Liver (tissue), 9 donors: Measurements from ENCODE around the gene MAP3K5. TPM values are rescaled to one million over a fixed set of nuclear protein-coding genes. Genes with fewer than 3 reads are reported as not detected.

ENCODE experiments used
- DNase-seq: peaks from one replicate; pipeline ENCODE4 v3.0.0-alpha.2; 2017; ENCODE audit warnings: low spot score
- H3K27ac ChIP-seq, 2 donors: one replicate each; pipeline ENCODE4 v1.7.0; 2013; ENCODE audit warnings: inconsistent platforms in 2 of 2, low read length in 2 of 2, control low read depth in 1 of 2, low read depth in 1 of 2, mild to moderate bottlenecking in 1 of 2
- H3K27me3 ChIP-seq, 4 donors: one replicate each; pipeline versions ENCODE4 v1.6.1 to v1.7.0; 2013; ENCODE audit warnings: low read length in 3 of 4, inconsistent platforms in 1 of 4, mild to moderate bottlenecking in 1 of 4, moderate library complexity in 1 of 4; ENCODE audit not compliant: control insufficient read depth in 4 of 4, insufficient read depth in 4 of 4
- H3K36me3 ChIP-seq, 4 donors: one replicate each; pipeline versions ENCODE4 v1.6.1 to v1.7.0; 2013; ENCODE audit warnings: low read length in 3 of 4, mild to moderate bottlenecking in 3 of 4, low read depth in 1 of 4, moderate library complexity in 1 of 4; ENCODE audit not compliant: control insufficient read depth in 4 of 4, insufficient read depth in 3 of 4
- H3K4me1 ChIP-seq, 4 donors: one replicate each; pipeline versions ENCODE4 v1.6.1 to v1.7.0; 2013; ENCODE audit warnings: low read length in 3 of 4, mild to moderate bottlenecking in 3 of 4, moderate library complexity in 1 of 4; ENCODE audit not compliant: control insufficient read depth in 4 of 4, insufficient read depth in 4 of 4
- H3K4me3 ChIP-seq, 3 donors: one replicate each; pipeline versions ENCODE4 v1.6.1 to v1.7.0; 2013; ENCODE audit warnings: low read length in 3 of 3, control low read depth in 1 of 3, low read depth in 1 of 3, mild to moderate bottlenecking in 1 of 3
- H3K9ac ChIP-seq, 2 donors: one replicate each; pipeline ENCODE4 v1.7.0; 2013; ENCODE audit warnings: low read length in 2 of 2, mild to moderate bottlenecking in 2 of 2, moderate library complexity in 2 of 2, control low read depth in 1 of 2, low read depth in 1 of 2
- H3K9me3 ChIP-seq, 4 donors: one replicate each; pipeline versions ENCODE4 v1.6.1 to v1.7.0; 2013; ENCODE audit warnings: low read length in 3 of 4; ENCODE audit not compliant: control insufficient read depth in 4 of 4
- EGR1 ChIP-seq, 2 donors: IDR thresholded peaks; 2 replicates each; pipeline ENCODE4 v1.6.1; 2016 to 2018; ENCODE audit warnings: antibody characterized with exemption in 2 of 2, low read depth in 2 of 2
- FOXA1 ChIP-seq: IDR thresholded peaks from 2 replicates; pipeline ENCODE4 v1.6.1; 2016; ENCODE audit warnings: antibody characterized with exemption
- FOXA2 ChIP-seq: IDR thresholded peaks from 2 replicates; pipeline ENCODE4 v1.6.1; 2016; ENCODE audit warnings: antibody characterized with exemption
- GABPA ChIP-seq, 2 donors: IDR thresholded peaks in 1 of 2; conservative IDR thresholded peaks in 1 of 2; 2 replicates each; pipeline ENCODE4 v1.6.1; 2016; ENCODE audit warnings: antibody characterized with exemption in 2 of 2, mild to moderate bottlenecking in 1 of 2, moderate library complexity in 1 of 2
- HNF4A ChIP-seq, 2 donors: conservative IDR thresholded peaks; 2 replicates each; pipeline ENCODE4 v1.6.1; 2016; ENCODE audit warnings: antibody characterized with exemption in 2 of 2, mild to moderate bottlenecking in 2 of 2
- JUND ChIP-seq, 2 donors: IDR thresholded peaks; 2 replicates each; pipeline ENCODE4 v1.6.1; 2016; ENCODE audit warnings: antibody characterized with exemption in 2 of 2
- NR2F2 ChIP-seq: IDR thresholded peaks from 2 replicates; pipeline ENCODE4 v1.6.1; 2016; ENCODE audit warnings: antibody characterized with exemption
- RAD21 ChIP-seq, 2 donors: IDR thresholded peaks; 2 replicates each; pipeline ENCODE4 v1.6.1; 2016; ENCODE audit warnings: antibody characterized with exemption in 2 of 2, mild to moderate bottlenecking in 2 of 2
- RXRA ChIP-seq, 2 donors: IDR thresholded peaks; 2 replicates each; pipeline ENCODE4 v1.6.1; 2017 to 2018; ENCODE audit warnings: antibody characterized with exemption in 2 of 2, mild to moderate bottlenecking in 1 of 2
- SP1 ChIP-seq: IDR thresholded peaks from 2 replicates; pipeline ENCODE4 v1.6.1; 2018; ENCODE audit warnings: antibody characterized with exemption, mild to moderate bottlenecking
- TAF1 ChIP-seq: conservative IDR thresholded peaks from 2 replicates; pipeline ENCODE4 v1.6.1; 2016; ENCODE audit warnings: antibody characterized with exemption, mild to moderate bottlenecking
- WGBS: extraction: QIAGEN DNeasy Blood & Tissue Kit; methylation state at CpG from one replicate; pipeline ENCODE4 v1.1.7; 2013; 5-methylcytosine and 5-hydroxymethylcytosine counted together
- polyA plus RNA-seq, 2 donors: library from polyadenylated mRNA; stranded (reverse) in 1 of 2; unstranded in 1 of 2; fragments of 200-250 nt in 1 of 2; fragments of >200 nt in 1 of 2; fragmentation: Nextera tagmentation in 1 of 2; extraction: Ambion mirVana in 1 of 2; gene quantifications; one replicate each; pipeline versions ENCODE4 v1.2.1 to v1.2.3, GENCODE V29; 2013 to 2015
- total RNA-seq, 2 donors: library from RNA; depleted of rRNA; stranded (reverse); fragments of >200 nt; gene quantifications; one replicate each; pipeline ENCODE4 v1.2.3, GENCODE V29; 2014
- TF ChIP-seq, protein P1 (sequence below): IDR thresholded peaks from 2 replicates; pipeline ENCODE4 v1.6.1; 2016; ENCODE audit warnings: antibody characterized with exemption
- TF ChIP-seq, protein P2 (sequence below): IDR thresholded peaks from 2 replicates; pipeline ENCODE4 v1.6.1; 2016; ENCODE audit warnings: antibody characterized with exemption
- TF ChIP-seq, protein P3 (sequence below): IDR thresholded peaks from 2 replicates; pipeline ENCODE4 v1.6.1; 2016; ENCODE audit warnings: antibody characterized with exemption
- TF ChIP-seq, protein P4 (sequence below): fragments of 150-350 bp; IDR thresholded peaks from 2 replicates; pipeline ENCODE4 v1.5.1; 2017; ENCODE audit warnings: improper control_type of control experiment, low read depth, low read length; ENCODE audit not compliant: missing input control
- TF ChIP-seq, protein P5 (sequence below): IDR thresholded peaks from 2 replicates; pipeline ENCODE4 v1.6.1; 2016; ENCODE audit warnings: antibody characterized with exemption, mild to moderate bottlenecking
- donor health status: healthy.
- donor health status: healthy.
- donor health status: healthy.
- donor health status: healthy.
- donor health status: healthy.

Gene MAP3K5
- total and polyA plus RNA-seq, 4 donors, result 2.9 to 18.0 (median 5.5) TPM

DNA sequence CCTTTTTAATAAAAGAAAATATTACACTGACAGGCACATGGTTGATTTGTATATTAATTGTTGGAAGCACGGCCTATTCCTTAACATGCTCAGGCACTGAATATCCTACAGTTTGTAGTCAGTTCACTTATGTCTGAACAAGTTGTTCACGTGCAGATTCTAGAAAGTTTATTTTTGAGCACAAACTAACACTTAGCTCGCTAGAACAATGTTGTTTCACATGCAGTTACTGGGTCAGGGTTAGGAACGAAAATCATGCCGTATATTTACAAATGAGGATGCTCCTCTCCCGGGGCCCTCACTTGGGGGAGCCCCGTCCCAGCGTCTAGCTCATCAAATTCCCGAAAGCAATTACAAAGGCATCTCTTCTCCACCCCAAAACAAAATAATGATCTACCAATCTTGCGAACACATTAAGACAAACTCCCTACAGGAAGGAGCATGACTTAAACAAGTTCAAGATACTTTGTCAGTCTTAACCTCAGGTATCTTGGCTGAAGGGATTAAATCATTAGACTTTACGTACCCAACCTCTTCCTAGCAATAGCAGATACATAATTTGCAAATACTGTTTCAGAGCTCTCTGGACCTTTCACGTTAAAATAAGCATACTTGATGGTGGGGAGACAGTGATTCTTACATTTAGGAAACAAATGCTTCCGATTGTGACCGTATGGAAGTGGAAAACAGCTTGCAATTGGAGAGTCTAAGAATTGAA lies 243.5 kb downstream of the MAP3K5 start:
- TF ChIP-seq, protein P1, sequence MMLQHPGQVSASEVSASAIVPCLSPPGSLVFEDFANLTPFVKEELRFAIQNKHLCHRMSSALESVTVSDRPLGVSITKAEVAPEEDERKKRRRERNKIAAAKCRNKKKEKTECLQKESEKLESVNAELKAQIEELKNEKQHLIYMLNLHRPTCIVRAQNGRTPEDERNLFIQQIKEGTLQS, result no peak
- TF ChIP-seq JUND (IDR thresholded peaks at IDR 0.05), result no peak
- TF ChIP-seq RAD21 (IDR thresholded peaks at IDR 0.05), result no peak
- TF ChIP-seq SP1, result no peak
- no peak for TF ChIP-seq EGR1 (IDR thresholded peaks at IDR 0.05; ENCODE audit: low read depth in 2 of 2)
- TF ChIP-seq, protein P2, sequence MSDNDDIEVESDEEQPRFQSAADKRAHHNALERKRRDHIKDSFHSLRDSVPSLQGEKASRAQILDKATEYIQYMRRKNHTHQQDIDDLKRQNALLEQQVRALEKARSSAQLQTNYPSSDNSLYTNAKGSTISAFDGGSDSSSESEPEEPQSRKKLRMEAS, result no peak
- TF ChIP-seq NR2F2, result no peak
- TF ChIP-seq, protein P3, sequence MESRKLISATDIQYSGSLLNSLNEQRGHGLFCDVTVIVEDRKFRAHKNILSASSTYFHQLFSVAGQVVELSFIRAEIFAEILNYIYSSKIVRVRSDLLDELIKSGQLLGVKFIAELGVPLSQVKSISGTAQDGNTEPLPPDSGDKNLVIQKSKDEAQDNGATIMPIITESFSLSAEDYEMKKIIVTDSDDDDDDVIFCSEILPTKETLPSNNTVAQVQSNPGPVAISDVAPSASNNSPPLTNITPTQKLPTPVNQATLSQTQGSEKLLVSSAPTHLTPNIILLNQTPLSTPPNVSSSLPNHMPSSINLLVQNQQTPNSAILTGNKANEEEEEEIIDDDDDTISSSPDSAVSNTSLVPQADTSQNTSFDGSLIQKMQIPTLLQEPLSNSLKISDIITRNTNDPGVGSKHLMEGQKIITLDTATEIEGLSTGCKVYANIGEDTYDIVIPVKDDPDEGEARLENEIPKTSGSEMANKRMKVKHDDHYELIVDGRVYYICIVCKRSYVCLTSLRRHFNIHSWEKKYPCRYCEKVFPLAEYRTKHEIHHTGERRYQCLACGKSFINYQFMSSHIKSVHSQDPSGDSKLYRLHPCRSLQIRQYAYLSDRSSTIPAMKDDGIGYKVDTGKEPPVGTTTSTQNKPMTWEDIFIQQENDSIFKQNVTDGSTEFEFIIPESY, result no peak
- no peak for TF ChIP-seq FOXA2
- Histone ChIP-seq H3K27ac (no peak overlapping the region), H3K27me3 (no peaks in the 10 kb centered on the region)

DNA sequence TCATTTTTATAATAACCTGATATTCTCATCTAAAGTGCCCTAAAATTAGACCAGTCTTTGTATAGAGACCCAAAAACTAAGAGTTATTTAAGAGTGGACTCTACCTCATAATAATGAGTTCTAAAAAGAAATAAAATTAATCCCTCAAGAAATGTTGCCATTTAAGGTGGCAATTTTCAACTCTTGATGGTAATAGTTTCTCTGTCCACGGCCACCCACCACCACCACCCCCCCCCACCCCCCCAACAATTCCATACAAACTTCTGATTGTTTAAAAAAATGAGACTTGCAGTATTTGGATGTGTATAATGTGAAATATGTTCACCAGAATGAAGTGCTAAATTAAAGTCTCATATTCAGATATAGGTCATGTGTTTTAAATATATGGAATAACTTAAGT lies 244.4 kb downstream of the MAP3K5 start:
- no peak overlapping the region for H3K4me3 ChIP-seq
- TF ChIP-seq RAD21 (IDR thresholded peaks at IDR 0.05), result no peak
- no peak for TF ChIP-seq FOXA2
- no peak for TF ChIP-seq EGR1 (IDR thresholded peaks at IDR 0.05; ENCODE audit: low read depth in 2 of 2)
- TF ChIP-seq HNF4A (conservative IDR thresholded peaks at IDR 0.05), result no peak
- TF ChIP-seq, protein P1, result no peak
- TF ChIP-seq RXRA (IDR thresholded peaks at IDR 0.05), result no peak
- no peak for TF ChIP-seq GABPA (IDR thresholded peaks at IDR 0.05 in 1 of 2, conservative IDR thresholded peaks at IDR 0.05 in 1 of 2)
- no peak for TF ChIP-seq TAF1
- TF ChIP-seq, protein P2, result no peak
- TF ChIP-seq, protein P4, sequence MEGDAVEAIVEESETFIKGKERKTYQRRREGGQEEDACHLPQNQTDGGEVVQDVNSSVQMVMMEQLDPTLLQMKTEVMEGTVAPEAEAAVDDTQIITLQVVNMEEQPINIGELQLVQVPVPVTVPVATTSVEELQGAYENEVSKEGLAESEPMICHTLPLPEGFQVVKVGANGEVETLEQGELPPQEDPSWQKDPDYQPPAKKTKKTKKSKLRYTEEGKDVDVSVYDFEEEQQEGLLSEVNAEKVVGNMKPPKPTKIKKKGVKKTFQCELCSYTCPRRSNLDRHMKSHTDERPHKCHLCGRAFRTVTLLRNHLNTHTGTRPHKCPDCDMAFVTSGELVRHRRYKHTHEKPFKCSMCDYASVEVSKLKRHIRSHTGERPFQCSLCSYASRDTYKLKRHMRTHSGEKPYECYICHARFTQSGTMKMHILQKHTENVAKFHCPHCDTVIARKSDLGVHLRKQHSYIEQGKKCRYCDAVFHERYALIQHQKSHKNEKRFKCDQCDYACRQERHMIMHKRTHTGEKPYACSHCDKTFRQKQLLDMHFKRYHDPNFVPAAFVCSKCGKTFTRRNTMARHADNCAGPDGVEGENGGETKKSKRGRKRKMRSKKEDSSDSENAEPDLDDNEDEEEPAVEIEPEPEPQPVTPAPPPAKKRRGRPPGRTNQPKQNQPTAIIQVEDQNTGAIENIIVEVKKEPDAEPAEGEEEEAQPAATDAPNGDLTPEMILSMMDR, result no peak
- TF ChIP-seq, protein P5, sequence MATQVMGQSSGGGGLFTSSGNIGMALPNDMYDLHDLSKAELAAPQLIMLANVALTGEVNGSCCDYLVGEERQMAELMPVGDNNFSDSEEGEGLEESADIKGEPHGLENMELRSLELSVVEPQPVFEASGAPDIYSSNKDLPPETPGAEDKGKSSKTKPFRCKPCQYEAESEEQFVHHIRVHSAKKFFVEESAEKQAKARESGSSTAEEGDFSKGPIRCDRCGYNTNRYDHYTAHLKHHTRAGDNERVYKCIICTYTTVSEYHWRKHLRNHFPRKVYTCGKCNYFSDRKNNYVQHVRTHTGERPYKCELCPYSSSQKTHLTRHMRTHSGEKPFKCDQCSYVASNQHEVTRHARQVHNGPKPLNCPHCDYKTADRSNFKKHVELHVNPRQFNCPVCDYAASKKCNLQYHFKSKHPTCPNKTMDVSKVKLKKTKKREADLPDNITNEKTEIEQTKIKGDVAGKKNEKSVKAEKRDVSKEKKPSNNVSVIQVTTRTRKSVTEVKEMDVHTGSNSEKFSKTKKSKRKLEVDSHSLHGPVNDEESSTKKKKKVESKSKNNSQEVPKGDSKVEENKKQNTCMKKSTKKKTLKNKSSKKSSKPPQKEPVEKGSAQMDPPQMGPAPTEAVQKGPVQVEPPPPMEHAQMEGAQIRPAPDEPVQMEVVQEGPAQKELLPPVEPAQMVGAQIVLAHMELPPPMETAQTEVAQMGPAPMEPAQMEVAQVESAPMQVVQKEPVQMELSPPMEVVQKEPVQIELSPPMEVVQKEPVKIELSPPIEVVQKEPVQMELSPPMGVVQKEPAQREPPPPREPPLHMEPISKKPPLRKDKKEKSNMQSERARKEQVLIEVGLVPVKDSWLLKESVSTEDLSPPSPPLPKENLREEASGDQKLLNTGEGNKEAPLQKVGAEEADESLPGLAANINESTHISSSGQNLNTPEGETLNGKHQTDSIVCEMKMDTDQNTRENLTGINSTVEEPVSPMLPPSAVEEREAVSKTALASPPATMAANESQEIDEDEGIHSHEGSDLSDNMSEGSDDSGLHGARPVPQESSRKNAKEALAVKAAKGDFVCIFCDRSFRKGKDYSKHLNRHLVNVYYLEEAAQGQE, result no peak
- no peak for TF ChIP-seq FOXA1
- peaks cover 4 to 25% (median 16%) of the 10 kb centered on the region in 4 donors for H3K4me1 ChIP-seq
- 89% methylated on average over 1 of the region's 1 CpG for WGBS
- H3K9ac ChIP-seq, result no peak overlapping the region
- no peak for DNase-seq
- no peaks in the 10 kb centered on the region for H3K27me3 ChIP-seq
- no peak overlapping the region for H3K27ac ChIP-seq
- no peaks in the 10 kb centered on the region for H3K9me3 ChIP-seq
- no peaks in the 10 kb centered on the region for H3K36me3 ChIP-seq

More for the DNA sequence above, 243.5 kb downstream of the MAP3K5 start:
- 62% methylated on average over 14 of the region's 14 CpGs for WGBS
- H3K4me3 ChIP-seq, result peak overlapping the region in 1 of 3 donors; percentile 91
- H3K9ac ChIP-seq, result peak overlapping the region in 1 of 2 donors; percentile 33
- H3K36me3 ChIP-seq, result no peaks in the 10 kb centered on the region
- H3K9me3 ChIP-seq, result no peaks in the 10 kb centered on the region
- DNase-seq, result no peak
- peaks cover 4 to 25% (median 16%) of the 10 kb centered on the region in 4 donors for H3K4me1 ChIP-seq
